ENCODE data around the gene MACO1. TPM values are rescaled to one million over a fixed set of nuclear protein-coding genes. Genes with fewer than 3 reads are reported as not detected.
A peak's percentile ranks its signal among the peaks of the same experiment; 100 is the strongest.

Gene MACO1
- total RNA-seq, 1 experiment from 2014 or later = 22.9 TPM

- POLR2A ChIA-PET (ENCODE audit: low non-redundant PET) = no interaction called here
- peak overlapping the region; percentile 10 for H3K4me3 ChIP-seq (ENCODE audit: low read depth, low read length, poor library complexity, severe bottlenecking)
- peak overlapping the region; percentile 8 for H3K27ac ChIP-seq (ENCODE audit: low read depth, low read length, poor library complexity, severe bottlenecking)
- H3K4me1 ChIP-seq (ENCODE audit: insufficient read depth, low read length, poor library complexity, severe bottlenecking) = peaks cover 38% of the 10 kb centered on the region
- intact Hi-C loops (cut with micrococcal nuclease; ENCODE audit: unreplicated experiment) = no loop called here
- TF ChIP-seq, protein P1, sequence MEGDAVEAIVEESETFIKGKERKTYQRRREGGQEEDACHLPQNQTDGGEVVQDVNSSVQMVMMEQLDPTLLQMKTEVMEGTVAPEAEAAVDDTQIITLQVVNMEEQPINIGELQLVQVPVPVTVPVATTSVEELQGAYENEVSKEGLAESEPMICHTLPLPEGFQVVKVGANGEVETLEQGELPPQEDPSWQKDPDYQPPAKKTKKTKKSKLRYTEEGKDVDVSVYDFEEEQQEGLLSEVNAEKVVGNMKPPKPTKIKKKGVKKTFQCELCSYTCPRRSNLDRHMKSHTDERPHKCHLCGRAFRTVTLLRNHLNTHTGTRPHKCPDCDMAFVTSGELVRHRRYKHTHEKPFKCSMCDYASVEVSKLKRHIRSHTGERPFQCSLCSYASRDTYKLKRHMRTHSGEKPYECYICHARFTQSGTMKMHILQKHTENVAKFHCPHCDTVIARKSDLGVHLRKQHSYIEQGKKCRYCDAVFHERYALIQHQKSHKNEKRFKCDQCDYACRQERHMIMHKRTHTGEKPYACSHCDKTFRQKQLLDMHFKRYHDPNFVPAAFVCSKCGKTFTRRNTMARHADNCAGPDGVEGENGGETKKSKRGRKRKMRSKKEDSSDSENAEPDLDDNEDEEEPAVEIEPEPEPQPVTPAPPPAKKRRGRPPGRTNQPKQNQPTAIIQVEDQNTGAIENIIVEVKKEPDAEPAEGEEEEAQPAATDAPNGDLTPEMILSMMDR (conservative IDR thresholded peaks at IDR 0.05; ENCODE audit: low read depth, low read length) = no peak
- no peak for TF ChIP-seq EZH2 (IDR thresholded peaks at IDR 0.05; ENCODE audit: borderline replicate concordance, low read depth, low read length, poor library complexity, severe bottlenecking)
- no peaks in the 10 kb centered on the region for H3K36me3 ChIP-seq (ENCODE audit: insufficient read depth, low read length, poor library complexity, severe bottlenecking)
- BruUV-seq (replicated peaks) = no TSS peak
- no peaks in the 10 kb centered on the region for H3K9me3 ChIP-seq (ENCODE audit: low read depth, low read length, poor library complexity, severe bottlenecking)
- no peaks in the 10 kb centered on the region for H3K27me3 ChIP-seq (replicated peaks; ENCODE audit: insufficient read depth, low read depth, low read length, poor library complexity)
- CTCF ChIA-PET = interaction anchor here (0.6 kb wide), 1 partner anchor 361 kb away, joined by 3 read pairs; no protein-coding TSS in a partner anchor
- DNase-seq (ENCODE audit: low spot score) = no peak
Measured at GRCh38 chr1:25435397-25436108, 4.9 kb downstream of the MACO1 start.

GRCh38 chr1:25437672-25438071, 7.0 kb downstream of the MACO1 start:
- no TSS peak for BruUV-seq (replicated peaks)
- H3K27ac ChIP-seq (ENCODE audit: low read depth, low read length, poor library complexity, severe bottlenecking) = no peak overlapping the region
- ChIA-PET CTCF (no interaction called here), POLR2A (ENCODE audit: low non-redundant PET) (no interaction called here)
- no peak for TF ChIP-seq EZH2 (IDR thresholded peaks at IDR 0.05; ENCODE audit: borderline replicate concordance, low read depth, low read length, poor library complexity, severe bottlenecking)
- TF ChIP-seq, protein P1 (conservative IDR thresholded peaks at IDR 0.05; ENCODE audit: low read depth, low read length) = no peak
- intact Hi-C loops (cut with micrococcal nuclease; ENCODE audit: unreplicated experiment) = no loop called here
- H3K4me3 ChIP-seq (ENCODE audit: low read depth, low read length, poor library complexity, severe bottlenecking) = no peak overlapping the region
- peaks cover 27% of the 10 kb centered on the region for H3K4me1 ChIP-seq (ENCODE audit: insufficient read depth, low read length, poor library complexity, severe bottlenecking)
- no peaks in the 10 kb centered on the region for H3K9me3 ChIP-seq (ENCODE audit: low read depth, low read length, poor library complexity, severe bottlenecking)
- no peaks in the 10 kb centered on the region for H3K36me3 ChIP-seq (ENCODE audit: insufficient read depth, low read length, poor library complexity, severe bottlenecking)
- no peak for DNase-seq (ENCODE audit: low spot score)
- H3K27me3 ChIP-seq (replicated peaks; ENCODE audit: insufficient read depth, low read depth, low read length, poor library complexity) = no peaks in the 10 kb centered on the region

- intact Hi-C loops (cut with micrococcal nuclease; ENCODE audit: unreplicated experiment) = no loop called here
- POLR2A ChIA-PET (ENCODE audit: low non-redundant PET) = no interaction called here
- CTCF ChIA-PET = no interaction called here
Measured at GRCh38 chr1:25439287-25439686, 8.6 kb downstream of the MACO1 start.

More at GRCh38 chr1:25439287-25439686, 8.6 kb downstream of the MACO1 start:
- Histone ChIP-seq H3K27me3 (replicated peaks; ENCODE audit: insufficient read depth, low read depth, low read length, poor library complexity) (no peaks in the 10 kb centered on the region), H3K36me3 (ENCODE audit: insufficient read depth, low read length, poor library complexity, severe bottlenecking) (no peaks in the 10 kb centered on the region), H3K4me1 (ENCODE audit: insufficient read depth, low read length, poor library complexity, severe bottlenecking) (peaks cover 18% of the 10 kb centered on the region), H3K27ac (ENCODE audit: low read depth, low read length, poor library complexity, severe bottlenecking) (no peak overlapping the region), H3K4me3 (ENCODE audit: low read depth, low read length, poor library complexity, severe bottlenecking) (no peak overlapping the region), H3K9me3 (ENCODE audit: low read depth, low read length, poor library complexity, severe bottlenecking) (no peaks in the 10 kb centered on the region)
- DNase-seq (ENCODE audit: low spot score) = no peak
- no TSS peak for BruUV-seq (replicated peaks)
- TF ChIP-seq, protein P1 (conservative IDR thresholded peaks at IDR 0.05; ENCODE audit: low read depth, low read length) = no peak
- TF ChIP-seq EZH2 (IDR thresholded peaks at IDR 0.05; ENCODE audit: borderline replicate concordance, low read depth, low read length, poor library complexity, severe bottlenecking) = no peak
